Placental pericyte (primary cell): ENCODE data around the gene SLC26A2. TPM values are rescaled to one million over a fixed set of nuclear protein-coding genes. Genes with fewer than 3 reads are reported as not detected.

Experiments used
- small RNA-seq: library from RNA; depleted of rRNA; stranded (forward); fragments of <200 nt; gene quantifications from one replicate; pipeline ENCODE3, GENCODE V24; 2012; ENCODE audit warnings: low replicate concordance
- total RNA-seq: library from RNA; depleted of rRNA; stranded (reverse); fragments of >200 nt; gene quantifications from 2 replicates; pipeline ENCODE4 v1.2.3, GENCODE V29; 2012

The SLC26A2 gene
- 17.3 and 23.0 TPM in 2 replicates for total RNA-seq

DNA sequence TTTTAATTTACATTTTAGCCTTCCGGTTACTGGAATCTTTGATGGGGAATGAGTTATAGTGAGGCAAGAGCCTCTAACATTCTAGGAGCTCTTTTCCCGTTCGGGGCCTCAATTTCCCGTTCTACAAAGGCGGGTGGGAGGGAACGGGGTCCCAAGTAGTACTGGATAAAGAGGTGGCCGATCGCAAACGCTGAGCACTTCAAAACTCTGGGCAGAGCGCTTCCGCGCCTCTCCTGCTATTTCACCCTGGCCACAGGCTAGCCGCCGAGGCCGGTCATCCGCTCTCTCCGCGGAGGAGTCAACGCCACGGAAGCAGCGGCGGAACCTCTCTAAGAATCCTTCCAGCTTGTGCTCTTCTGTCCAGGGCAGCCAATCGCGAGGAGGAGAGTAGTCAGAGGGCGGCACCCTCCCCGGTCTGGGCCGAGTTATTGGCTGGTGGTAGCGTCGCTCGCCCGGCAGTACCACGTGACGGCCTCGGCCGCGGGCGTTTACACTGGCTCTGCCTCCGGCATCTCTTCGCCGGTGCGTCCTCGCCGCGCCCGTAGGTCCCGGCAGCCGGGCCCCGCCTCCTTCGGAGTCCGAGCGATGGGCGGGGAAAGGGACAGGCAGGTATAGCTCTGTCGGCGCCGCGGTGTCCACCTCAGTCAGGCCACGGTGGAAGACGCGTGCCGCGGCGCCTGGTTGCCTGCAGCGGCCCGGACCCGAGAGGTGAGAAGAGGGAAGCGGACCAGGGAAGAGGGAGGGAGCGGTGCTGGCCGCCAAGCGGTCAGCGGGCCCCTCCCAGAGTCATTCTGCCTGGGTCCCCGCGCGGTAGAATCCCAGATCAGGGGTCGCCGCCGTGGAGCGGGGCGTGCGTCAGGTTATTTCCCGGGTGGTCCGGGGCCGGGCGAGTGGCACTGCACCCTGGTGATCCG is at the start of gene SLC26A2:
SLC26A2 (plus strand) TSS at position 487 of the 914 bp plus-strand sequence. CDS start 16,895 bp downstream, outside the sequence.

DNA sequence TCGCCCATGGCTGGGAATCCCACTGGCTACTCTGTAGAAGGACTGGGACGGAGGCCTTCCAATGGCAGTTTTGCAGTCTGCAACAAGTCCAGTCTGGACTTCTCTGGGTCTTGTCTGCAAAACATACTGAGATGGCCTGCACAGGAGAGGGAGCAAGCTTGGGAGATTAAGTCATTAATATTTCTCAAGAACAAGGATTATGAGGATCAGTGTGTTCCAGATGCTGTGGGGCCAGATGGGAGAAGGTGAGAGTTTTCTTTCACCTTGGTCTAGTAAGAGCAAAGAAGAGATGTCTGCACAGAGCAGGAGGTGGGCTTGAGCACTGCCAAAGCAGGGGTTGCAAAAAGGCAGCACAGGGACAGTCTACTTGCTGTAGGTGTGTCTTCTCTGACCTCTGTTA is 15.9 kb upstream of the SLC26A2 start, which contains the start of gene PDE6A:
PDE6A (minus strand) TSS at position 128 of the 400 bp plus-strand sequence; CDS start at position 8, 120 bp downstream.

DNA sequence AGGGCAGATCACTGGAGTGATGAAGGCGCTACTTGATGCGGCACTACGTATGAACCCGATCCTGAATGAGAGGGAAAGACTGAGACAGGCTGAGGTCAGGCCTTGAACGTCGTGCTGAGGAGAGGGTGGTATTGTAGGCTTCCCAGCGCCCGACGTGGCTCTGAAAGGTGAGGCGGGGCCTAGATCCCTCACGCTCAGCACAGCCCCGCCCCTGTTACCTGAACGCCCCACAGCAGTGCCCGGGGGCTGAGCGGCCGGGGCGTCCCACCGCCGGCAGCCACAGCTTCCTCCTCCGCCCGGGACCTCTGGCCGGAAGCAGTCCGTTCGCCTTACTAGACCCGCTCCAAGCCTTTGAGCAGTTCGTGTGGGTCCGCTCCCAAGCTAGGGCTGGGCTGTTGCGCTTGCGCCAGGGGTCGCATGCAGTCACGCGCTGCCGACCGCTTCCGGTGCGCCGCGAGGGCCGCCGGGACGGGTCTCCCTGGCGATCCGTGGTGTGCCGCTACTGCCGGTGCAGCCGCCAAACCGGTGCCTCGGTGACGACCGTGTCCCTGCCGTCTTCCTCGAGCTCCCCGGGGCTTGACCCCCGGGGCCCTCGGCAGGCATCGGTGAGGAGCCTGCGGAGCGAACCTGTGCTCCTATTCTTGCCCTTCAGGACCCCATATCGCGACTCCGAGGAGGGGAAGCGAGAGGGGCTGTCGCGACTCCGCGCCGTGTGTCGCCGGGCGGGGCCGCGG is 39.9 kb downstream of the SLC26A2 start, which contains the start of the genes HMGXB3 and TIGD6:
HMGXB3 (plus strand) TSS at position 484 of the 734 bp plus-strand sequence. CDS start 4,114 bp downstream, outside the sequence.
TIGD6 (minus strand) TSS at position 399 of the 734 bp plus-strand sequence. CDS start 4,306 bp downstream, outside the sequence.

Small RNAs within 50 kb of the gene (small RNA-seq; reads per million reads assigned to genes)
- not detected for gene RF00019

Other genes starting within 250 kb of the SLC26A2 start
- 0.44 and 1.4 TPM in 2 replicates for gene PPARGC1B, start 230.4 kb upstream of the SLC26A2 start, total RNA-seq
- gene PDE6A, start 16.0 kb upstream of the SLC26A2 start, total RNA-seq = not detected in 2 replicates
- 7.6 and 7.7 TPM in 2 replicates for gene TIGD6, start 39.9 kb downstream of the SLC26A2 start, total RNA-seq
- gene HMGXB3, start 40.0 kb downstream of the SLC26A2 start, total RNA-seq = 48.4 and 77.0 TPM in 2 replicates
- gene CSF1R, start 125.8 kb downstream of the SLC26A2 start, total RNA-seq = 0.66 and 1.1 TPM in 2 replicates
- gene PDGFRB, start 195.1 kb downstream of the SLC26A2 start, total RNA-seq = 114 and 359 TPM in 2 replicates
- gene CDX1, start 206.0 kb downstream of the SLC26A2 start, total RNA-seq = 0.22 and 0.57 TPM in 2 replicates
- under 0.01 TPM in 1 of 2 replicates, not detected in the other for gene SLC6A7, start 229.3 kb downstream of the SLC26A2 start, total RNA-seq